Measurements from ENCODE around the gene BLVRA.
"Not testable (repeated sequence)": the region's sequence is repeated elsewhere in the genome, so short reads cannot be mapped to it uniquely, and the experiment has no call there.

BLVRA gene

GRCh38 chr7:43769791-43770465 lies 11.4 kb downstream of the BLVRA start:
- no peak for DNase-seq (ENCODE audit: low read depth)

DNA sequence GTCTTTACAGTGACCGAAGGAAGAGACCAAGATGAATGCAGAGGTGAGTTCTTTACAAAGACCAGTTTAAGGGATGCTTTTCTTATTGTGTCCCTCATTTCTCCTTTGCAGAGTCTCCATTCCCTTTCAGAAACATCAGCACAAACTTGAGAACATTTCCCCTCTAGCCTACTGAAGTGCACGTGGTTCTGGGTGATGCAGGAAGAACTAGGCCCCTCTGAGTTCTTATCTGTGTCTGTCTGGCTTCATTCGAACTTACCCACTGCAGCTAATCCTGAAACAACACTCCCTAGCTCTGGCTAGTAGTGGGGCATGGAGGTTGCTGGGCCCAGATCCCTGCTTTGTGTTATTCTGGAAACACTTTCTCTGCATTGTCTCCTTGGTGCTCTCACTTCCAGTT lies 12.6 kb downstream of the BLVRA start:
- no peak for DNase-seq (ENCODE audit: low read depth)

DNA sequence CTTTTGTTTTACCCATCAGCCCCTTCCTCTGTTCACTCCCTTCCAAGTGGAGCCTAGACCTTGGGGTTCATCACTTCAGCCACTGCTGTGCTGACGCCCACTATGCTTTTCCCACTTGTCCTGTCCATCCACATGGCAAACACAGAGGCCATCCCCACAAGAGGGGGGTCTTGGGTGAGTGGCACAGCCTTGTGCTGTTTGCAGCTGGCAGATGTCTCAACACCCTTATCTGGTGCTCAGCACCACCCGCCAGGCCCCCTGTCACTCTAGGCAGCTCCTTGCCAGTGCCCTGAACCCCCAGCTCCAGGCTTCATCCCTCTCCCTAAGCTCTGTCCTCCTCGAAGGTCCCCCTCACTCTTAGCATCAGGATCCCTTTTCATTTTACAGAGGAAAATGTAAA lies 13.1 kb downstream of the BLVRA start:
- DNase-seq (ENCODE audit: low read depth) = no peak

- not testable (repeated sequence) for DNase-seq (ENCODE audit: low read depth)
These were observed 14.8 kb downstream of the BLVRA start for GRCh38 chr7:43773268-43773667.

DNA sequence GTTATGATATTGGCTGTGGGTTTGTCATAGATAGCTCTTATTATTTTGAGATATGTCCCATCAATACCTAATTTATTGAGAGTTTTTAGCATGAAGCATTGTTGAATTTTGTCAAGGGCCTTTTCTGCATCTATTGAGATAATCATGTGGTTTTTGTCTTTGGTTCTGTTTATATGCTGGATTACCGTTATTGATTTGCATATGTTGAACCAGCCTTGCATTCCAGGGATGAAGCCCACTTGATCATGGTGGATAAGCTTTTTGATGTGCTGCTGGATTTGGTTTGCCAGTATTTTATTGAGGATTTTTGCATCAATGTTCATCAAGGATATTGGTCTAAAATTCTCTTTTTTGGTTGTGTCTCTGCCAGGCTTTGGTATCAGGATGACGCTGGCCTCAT lies 16.8 kb downstream of the BLVRA start:
- DNase-seq (ENCODE audit: low read depth) = not testable (repeated sequence)

DNA sequence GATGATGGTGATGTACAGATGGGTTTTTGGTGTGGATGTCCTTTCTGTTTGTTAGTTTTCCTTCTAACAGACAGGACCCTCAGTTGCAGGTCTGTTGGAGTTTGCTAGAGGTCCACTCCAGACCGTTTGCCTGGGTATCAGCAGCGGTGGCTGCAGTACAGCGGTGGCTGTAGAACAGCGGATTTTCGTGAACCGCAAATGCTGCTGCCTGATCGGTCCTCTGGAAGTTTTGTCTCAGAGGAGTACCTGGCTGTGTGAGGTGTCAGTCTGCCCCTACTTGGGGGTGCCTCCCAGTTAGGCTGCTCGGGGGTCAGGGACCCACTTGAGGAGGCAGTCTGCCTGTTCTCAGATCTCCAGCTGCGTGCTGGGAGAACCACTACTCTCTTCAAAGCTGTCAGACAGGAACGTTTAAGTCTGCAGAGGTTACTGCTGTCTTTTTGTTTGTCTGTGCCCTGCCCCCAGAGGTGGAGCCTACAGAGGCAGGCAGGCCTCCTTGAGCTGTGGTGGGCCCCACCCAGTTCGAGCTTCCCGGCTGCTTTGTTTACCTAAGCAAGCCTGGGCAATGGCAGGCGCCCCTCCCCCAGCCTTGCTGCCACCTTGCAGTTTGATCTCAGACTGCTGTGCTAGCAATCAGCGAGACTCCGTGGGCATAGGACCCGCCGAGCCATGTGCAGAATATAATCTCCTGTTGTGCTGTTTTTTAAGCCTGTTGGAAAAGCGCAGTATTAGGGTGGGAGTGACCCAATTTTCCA lies 20.0 kb downstream of the BLVRA start:
- DNase-seq (ENCODE audit: low read depth) = not testable (repeated sequence)

DNA sequence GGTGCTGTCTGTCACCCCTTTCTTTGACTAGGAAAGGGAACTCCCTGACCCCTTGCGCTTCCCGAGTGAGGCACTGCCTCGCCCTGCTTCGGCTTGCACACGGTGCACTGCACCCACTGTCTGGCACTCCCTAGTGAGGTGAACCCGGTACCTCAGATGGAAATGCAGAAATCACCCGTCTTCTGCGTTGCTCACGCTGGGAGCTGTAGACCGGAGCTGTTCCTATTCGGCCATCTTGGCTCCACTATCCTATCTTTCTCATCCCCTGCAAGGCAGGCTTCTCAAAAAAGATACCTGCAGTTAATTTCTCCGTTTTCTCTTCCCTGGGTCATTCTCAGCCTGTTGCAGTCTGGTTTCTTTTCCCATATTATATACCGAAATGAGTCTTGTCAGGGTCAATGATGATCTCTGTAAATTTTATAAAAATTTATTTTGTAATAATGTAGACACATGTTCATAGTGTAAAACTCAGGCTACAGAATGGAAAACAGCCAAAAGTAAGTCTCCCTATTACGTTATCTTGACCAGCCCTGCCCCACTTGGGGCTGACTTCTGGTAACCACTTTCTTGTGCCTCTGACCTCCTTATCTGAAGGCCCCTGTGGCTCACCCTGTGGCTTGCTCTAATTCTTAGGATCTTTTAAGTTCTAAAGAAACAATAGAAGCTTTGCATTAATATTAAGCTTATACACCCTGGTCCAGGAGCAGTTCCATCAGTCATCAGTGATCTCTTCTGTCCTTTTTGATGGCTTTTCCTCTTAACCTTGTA lies 20.7 kb downstream of the BLVRA start:
- DNase-seq (ENCODE audit: low read depth) = no peak

DNA sequence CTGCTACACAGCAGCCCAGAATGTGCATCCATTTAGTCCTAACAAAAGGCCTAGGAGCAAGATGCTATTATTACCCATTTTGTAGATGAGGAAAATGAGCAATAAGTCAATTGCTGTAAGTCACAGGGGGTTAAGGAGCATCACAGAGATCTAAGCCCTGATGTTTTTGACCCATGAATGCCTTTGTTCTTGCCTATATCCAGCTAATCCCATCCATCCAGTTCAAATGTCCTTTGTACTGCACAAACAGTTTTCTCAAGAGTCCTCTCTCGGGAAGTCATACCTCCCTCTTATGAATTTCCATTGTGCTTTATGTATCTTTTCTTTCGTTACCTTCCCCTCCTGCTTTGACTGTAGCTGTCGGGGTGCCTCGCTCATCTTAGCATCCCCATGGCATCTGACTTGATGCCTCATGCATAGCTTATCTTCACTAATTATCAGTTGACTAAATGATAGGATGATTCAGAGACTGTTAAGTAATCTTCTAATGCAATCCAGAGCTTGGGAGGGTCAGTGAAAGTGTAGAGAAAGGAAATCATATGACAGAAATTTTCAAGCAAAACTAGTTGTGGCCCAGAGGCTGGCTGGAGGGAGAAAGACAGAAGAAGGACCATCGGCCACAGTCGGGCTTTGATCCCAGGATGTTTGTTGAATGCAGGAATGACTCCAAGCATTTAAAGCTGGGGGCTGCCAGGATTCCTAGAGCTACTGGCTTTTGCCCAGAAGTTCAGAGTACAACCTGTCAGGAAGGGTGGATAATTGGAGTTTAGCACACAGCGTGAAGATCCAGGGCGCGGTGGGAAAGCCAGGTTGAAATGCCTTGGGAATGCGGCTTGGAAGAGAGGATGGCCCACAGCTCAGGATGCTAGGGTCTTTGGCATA lies 23.5 kb downstream of the BLVRA start:
- no peak for DNase-seq (ENCODE audit: low read depth)

GRCh38 chr7:43782768-43783555 lies 24.5 kb downstream of the BLVRA start:
- no peak for DNase-seq (ENCODE audit: low read depth)

DNA sequence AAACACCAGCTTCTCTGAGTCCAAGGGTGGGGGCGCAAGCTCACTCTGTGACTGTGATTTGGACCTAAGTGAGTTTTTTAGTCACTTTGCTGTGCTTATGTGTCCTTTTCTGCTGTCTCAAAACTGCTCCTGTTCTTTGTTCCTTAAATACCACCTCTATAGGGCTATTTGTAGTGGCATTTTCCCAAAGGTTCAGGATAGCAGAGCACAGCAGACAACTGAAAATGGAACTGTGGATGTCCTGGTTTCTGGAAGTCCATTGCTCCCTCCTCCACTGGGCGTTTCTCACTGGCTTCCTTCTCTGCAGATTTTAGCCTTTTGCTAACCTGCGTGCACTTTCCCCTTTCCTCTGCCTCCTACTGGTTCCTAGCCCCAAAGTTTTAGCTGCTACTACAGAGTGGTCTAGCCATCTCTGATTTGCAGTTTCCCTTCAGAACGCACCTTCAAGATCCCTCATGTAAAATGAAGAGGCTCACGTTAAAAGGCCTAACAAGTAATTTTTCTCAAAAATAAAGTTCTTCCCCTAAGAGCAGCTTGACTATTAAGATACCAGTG lies 25.6 kb downstream of the BLVRA start:
- DNase-seq (ENCODE audit: low read depth) = no peak

DNA sequence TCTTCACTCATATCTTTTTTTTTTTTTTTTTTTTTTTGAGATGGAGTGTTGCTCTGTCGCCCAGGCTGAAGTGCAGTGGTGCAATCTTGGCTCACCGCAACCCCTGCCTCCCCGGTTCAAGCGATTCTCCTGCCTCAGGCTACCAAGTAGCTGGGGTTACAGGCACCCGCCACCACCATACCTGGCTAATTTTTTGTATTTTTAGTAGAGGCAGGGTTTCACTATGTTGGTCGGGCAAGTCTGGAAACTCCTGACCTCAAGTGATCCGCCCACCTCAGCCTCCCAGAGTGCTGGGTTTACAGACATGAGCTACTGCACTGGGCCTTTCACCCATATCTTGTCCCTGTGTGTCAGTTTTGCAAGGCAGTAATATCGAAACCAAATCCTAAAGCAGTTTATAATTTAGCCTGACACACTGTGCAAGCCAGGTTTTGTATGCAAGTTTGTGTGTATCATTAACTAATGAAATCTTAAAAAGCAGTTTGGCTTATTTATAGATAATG lies 26.2 kb downstream of the BLVRA start:
- not testable (repeated sequence) for DNase-seq (ENCODE audit: low read depth)

DNA sequence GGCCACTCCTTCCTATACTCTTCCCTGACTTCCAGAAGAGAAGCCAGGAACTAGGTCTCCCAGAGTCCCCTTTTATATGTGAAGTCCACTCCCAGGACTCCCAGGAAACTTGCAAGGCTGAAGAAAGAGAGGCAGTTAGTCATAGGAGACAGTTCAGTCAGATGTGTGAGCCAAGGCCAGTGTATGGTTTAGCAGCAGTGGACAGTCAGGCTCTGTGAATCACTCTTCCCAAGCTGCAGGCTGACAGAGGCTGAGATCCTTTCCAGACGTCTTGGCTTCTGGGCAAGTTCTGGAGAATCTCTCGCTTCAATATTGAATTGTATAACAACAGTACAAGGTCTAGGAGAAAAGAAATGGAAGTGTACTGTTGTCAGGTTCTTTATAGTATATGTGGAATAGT lies 26.9 kb downstream of the BLVRA start:
- DNase-seq (ENCODE audit: low read depth) = peak; percentile 81

DNA sequence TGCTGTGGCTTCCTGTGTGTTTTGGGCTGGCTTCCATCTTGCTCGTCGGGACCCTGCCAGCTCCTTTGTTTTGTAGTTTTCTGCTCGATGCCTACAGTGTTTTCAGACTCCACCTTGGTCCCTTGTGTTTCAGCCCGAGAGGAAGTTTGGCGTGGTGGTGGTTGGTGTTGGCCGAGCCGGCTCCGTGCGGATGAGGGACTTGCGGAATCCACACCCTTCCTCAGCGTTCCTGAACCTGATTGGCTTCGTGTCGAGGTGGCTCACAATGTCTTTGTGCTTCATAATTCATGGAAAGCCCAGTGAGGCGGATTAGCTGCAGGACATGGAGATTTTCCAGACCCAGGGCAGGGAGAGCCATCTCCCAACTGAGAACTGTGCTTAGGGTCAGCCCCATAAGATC lies 29.3 kb downstream of the BLVRA start:
- DNase-seq (ENCODE audit: low read depth) = no peak

DNA sequence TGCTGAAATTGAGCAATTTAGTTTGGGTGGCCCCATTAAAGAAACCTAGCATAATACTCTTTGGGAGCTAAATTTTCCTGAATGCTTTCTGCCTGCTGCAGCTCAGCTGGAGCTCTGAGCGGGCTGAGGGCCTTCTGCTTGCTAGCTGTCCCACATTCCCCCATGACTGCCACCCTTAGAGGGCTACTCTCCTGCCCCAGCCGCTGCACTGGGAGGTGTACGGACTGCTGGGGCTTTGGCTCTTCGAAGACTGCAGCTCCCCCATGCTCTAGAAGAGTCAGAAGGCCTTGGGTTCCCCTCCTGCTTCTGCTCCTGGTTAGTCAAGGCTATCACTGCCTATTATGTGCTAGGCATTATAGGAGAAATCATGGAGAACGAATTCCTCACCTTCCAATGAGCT lies 31.5 kb downstream of the BLVRA start:
- DNase-seq (ENCODE audit: low read depth) = no peak

- DNase-seq (ENCODE audit: low read depth) = no peak
These were observed 32.4 kb downstream of the BLVRA start for GRCh38 chr7:43790834-43791233.

DNA sequence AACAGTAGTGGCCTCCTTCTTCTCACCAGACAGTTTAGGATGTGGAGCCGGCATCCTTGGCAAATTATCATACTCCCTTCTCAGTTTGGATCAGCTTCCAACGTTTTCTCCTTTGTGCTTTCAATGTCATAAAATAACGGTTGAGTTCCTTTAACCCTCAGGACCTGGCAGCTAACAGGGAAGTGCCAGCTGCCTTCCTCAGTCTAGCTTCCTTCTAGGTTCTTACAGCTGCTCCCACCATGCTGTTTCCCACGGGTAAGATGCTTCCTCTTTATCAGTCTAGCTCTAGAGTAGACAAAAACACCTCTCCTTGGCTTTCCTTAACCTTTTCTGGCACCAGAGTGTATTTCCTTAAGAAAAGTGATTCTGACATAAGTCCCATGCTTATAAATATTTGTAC lies 33.2 kb downstream of the BLVRA start:
- no peak for DNase-seq (ENCODE audit: low read depth)

GRCh38 chr7:43792471-43793150 lies 34.1 kb downstream of the BLVRA start:
- no peak for DNase-seq (ENCODE audit: low read depth)

- DNase-seq (ENCODE audit: low read depth) = no peak
These were observed 41.1 kb downstream of the BLVRA start for GRCh38 chr7:43799605-43800004.

GRCh38 chr7:43803865-43804264 lies 45.4 kb downstream of the BLVRA start:
- no peak for DNase-seq (ENCODE audit: low read depth)

DNA sequence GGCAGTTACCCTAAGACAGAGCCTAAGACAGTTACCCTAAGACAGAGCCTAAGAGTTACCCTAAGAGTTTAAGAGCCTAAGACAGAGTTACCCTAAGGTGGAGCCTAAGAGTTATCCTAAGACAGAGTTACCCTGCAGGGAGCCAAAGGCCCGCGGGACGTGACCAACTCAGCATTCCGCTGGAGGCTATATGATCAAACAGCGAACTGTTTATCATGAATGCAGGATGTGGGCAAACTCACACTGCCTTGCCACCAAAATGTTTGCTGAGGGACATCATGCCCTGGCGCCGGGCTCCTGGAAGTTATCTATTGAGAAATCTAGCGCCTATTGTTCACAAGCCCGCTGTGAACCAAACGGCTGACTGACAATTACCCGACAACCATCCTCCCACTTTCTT lies 49.9 kb downstream of the BLVRA start:
- DNase-seq (ENCODE audit: low read depth) = no peak

Data from fibroblast of the conjunctiva (primary cell).